T-helper 9 cell (primary cell): ENCODE data around the gene POGZ.

Experiments used
- DNase-seq: peaks from one replicate; pipeline ENCODE4 v3.0.0-alpha.2; 2020
- total RNA-seq, 2 donors: gene quantifications; one replicate each; lab custom pipeline; 2026; lab: John Stamatoyannopoulos, UW

POGZ gene, protein sequence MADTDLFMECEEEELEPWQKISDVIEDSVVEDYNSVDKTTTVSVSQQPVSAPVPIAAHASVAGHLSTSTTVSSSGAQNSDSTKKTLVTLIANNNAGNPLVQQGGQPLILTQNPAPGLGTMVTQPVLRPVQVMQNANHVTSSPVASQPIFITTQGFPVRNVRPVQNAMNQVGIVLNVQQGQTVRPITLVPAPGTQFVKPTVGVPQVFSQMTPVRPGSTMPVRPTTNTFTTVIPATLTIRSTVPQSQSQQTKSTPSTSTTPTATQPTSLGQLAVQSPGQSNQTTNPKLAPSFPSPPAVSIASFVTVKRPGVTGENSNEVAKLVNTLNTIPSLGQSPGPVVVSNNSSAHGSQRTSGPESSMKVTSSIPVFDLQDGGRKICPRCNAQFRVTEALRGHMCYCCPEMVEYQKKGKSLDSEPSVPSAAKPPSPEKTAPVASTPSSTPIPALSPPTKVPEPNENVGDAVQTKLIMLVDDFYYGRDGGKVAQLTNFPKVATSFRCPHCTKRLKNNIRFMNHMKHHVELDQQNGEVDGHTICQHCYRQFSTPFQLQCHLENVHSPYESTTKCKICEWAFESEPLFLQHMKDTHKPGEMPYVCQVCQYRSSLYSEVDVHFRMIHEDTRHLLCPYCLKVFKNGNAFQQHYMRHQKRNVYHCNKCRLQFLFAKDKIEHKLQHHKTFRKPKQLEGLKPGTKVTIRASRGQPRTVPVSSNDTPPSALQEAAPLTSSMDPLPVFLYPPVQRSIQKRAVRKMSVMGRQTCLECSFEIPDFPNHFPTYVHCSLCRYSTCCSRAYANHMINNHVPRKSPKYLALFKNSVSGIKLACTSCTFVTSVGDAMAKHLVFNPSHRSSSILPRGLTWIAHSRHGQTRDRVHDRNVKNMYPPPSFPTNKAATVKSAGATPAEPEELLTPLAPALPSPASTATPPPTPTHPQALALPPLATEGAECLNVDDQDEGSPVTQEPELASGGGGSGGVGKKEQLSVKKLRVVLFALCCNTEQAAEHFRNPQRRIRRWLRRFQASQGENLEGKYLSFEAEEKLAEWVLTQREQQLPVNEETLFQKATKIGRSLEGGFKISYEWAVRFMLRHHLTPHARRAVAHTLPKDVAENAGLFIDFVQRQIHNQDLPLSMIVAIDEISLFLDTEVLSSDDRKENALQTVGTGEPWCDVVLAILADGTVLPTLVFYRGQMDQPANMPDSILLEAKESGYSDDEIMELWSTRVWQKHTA (N-terminal part only)
- total RNA-seq, result 54.4 to 77.0 reads per million in 2 donors

- peak; percentile 89 for DNase-seq
Observed at GRCh38 chr1:151459331-151460046, at the start of gene POGZ. Gene POGZ (minus strand): TSS chr1:151459494. CDS start chr1:151442204, 17,290 bp downstream.

DNA sequence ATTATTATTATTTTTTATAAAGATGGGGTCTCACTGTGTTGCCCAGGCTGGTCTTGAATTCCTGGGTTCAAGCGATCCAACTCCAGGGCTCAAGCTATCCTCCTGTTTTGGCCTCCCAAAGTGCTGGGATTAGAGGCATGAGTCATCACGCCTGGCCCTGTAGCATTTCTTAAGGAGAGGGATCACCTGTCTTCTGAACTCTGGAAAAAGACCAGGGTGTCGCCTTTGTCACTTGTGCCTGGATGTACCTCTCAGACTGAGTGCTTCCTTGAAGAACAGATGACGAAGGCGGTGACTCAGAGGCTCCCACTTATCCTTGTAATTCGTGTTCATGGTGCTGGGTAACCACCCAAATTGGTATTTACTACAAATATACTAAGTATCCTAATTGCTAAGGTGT lies 49.5 kb upstream of the POGZ start:
- DNase-seq, result no peak

GRCh38 chr1:151504759-151505158 lies 45.5 kb upstream of the POGZ start:
- DNase-seq, result no peak

GRCh38 chr1:151504252-151504651 lies 45.0 kb upstream of the POGZ start:
- no peak for DNase-seq

DNA sequence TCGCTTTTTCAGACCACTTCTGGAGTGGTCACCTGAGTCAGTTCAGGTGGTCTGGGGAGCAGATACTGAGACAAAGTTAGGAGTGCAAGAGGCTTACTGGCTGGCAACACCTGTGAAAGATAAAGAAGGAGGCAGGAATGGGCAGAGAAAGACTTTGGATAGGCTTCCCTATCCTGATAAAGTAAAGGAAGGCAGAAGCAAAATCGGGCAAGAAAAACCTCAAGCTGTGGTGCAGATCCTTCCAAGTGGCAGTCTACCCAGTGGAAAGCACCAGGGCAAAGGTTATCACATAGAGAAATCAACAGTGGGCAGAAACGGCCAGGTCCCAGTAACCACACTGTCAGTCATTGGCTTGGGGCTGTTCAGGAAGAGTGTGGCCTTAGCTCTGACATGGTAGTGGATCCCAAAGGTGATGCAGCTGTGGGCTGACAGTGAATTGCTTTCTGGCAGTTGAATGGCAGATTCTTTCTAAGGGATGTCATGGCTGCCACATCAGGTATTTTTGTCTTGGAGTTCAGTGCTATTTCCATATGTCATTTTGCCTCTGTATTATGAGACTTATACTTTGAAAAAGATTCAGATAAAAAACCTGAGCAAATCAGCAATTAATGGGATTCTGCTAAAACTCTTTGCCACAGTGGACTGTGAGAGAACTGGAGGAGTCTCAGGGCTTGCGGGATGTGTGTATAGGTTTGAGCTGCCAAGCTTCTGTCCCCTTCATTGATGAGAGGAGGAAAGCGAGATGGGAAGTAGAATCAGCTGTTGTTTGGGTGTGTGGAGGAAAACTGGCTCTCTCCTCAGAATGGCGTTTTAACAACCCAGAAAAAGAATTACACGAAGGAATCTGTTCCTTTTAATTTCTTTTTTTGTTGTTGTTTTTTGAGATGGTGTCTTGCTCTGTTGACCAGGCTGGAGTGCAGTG lies 43.8 kb upstream of the POGZ start:
- DNase-seq, result no peak

GRCh38 chr1:151502035-151502700 lies 42.9 kb upstream of the POGZ start:
- no peak for DNase-seq

DNA sequence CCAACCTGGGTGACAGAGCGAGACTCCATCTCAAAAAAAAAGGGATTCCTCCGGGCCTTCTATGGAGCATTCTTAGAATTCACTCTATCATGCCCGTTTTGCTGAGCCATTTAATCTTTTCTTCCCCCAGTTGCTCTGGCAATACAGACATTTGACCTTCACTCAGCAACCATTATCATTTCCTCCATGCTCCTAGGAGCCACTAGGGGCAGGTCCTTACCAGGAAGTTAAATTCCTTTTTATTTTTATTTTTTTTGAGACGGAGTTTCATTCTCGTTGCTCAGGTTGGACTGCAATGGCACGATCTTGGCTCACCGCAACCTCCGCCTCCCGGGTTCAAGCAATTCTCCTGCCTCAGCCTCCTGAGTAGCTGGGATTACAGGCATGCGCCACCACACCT lies 42.2 kb upstream of the POGZ start:
- DNase-seq, result no peak

- DNase-seq, result no peak
Observed at GRCh38 chr1:151499930-151500329, 40.6 kb upstream of the POGZ start.

GRCh38 chr1:151499365-151499764 lies 40.1 kb upstream of the POGZ start:
- no peak for DNase-seq

DNA sequence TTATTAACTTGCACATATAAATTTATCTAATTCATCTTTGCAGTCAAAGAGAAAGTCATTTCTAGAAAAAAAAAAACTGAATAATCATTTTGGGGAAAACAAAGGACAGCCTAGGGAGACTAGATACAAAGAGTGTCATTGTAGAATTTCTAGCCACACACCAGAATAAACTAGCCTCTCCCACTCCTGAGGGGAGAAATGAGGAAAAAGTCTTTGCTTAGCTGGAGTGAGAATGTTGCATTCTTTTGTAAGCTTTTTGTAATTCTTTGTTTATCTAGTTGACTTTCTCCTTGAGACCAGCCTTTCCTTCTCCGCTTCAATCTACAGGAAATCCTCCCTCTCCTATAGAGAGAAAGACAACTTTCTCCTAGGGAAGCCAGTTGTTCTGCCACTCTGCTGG lies 36.0 kb upstream of the POGZ start:
- DNase-seq, result no peak

DNA sequence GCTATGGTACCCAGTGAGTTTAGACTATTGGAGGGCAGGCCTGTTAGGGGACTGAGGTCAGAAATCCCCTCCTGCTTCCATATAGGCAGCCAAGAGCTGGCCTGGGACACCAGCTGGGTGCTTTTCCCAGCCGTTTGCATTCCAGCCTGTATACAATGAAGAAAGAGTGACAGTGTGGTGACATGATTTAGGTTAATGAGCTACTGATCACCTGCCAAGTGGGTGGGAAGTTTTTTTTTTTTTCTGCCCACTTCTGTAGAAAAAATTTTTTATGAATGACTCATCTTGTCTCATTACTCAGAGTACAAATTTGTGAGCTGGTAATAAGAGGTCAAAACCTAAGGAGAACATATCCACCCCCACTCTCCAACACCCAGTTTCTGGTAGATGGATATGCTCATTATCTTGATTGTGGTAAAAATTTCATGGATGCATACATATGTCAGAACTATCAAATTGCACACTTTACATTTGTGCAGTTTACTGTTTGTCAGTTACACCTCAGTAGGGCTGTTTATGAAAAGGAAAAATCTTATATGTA lies 35.5 kb upstream of the POGZ start:
- no peak for DNase-seq

DNA sequence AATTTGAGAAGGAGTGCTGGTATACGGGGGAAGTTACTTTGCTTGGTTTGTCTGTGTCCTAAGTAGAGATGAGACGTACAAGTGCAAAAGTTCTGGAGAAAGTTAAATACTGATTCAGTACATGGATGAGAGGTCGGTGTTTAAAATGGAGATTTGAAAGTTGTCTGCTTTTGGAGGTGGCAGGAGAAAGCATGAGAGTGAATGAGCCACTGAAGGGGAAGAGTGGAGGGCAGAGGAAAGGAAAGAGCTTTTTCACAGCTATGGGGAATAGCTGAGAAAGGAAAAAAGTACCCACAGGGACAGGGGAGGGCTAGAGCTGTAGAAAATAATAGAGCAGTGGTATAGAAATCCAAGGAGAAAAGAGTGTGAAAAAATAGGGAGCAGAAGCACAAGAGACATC lies 33.7 kb upstream of the POGZ start:
- DNase-seq, result no peak

- no peak for DNase-seq
Observed at GRCh38 chr1:151492120-151492519, 32.8 kb upstream of the POGZ start.

DNA sequence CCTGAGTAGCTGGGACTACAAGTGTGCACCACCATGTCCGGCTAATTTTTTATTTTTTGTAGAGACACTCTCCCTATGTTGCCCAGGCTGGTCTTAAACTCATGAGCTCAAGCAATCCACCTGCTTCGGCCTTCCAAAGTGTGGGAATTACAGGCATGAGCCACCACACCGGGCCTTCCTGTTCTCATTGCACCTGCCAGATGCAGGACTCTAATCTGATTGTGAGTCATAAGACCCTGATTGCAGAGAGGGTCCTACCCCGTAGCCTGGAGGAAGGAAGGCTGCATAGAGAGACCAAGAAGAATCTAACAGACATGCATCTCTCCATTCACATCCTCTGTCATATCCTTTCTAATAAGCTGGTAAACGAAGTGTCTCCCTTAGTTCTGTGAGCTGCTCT lies 32.3 kb upstream of the POGZ start:
- no peak for DNase-seq

DNA sequence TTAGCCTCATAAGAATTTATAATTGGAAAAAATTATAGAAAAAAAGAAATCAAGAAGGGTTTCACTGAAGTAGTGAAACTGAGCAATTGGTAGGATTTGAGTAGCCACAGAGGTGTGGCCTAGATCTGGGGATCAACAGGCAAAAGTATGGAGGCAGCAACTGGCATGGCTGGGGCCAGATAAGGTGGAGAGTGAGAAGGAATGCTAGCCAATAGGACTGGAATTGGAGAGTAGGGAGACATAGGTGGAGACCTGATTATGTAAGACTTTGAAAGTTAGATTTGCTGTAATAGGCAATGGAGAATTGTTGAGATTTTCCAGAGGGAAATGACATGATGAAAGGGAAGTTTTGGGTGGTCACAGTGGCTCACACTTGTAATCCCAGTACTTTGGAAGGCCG lies 27.3 kb upstream of the POGZ start:
- DNase-seq, result no peak

DNA sequence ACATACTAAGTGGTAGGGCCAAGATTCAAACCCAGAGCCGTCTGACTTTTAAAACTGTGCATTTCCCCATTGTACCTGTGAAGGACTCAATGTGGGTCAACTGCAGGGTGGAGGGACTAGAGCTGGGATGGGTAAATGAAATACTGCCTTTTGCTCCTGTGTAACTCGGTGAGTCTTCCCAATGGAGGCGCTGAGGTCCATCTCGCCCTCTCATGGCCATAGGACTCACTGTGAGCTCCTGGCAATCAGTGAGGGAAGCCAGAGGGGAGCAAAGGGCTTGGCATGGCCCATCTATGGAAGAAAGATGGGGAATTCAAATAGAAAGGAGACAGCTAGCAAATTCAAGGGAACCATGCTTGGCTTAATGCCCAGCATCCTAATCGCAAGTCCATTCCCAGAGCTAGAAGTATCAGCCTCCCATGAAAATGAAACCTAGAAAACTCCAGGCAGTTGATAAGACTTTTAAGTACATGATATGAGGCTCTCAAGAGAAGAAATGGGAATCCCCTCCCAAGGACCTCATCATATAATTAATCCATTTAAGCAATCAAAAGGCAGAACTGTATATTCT lies 26.5 kb upstream of the POGZ start:
- no peak for DNase-seq

DNA sequence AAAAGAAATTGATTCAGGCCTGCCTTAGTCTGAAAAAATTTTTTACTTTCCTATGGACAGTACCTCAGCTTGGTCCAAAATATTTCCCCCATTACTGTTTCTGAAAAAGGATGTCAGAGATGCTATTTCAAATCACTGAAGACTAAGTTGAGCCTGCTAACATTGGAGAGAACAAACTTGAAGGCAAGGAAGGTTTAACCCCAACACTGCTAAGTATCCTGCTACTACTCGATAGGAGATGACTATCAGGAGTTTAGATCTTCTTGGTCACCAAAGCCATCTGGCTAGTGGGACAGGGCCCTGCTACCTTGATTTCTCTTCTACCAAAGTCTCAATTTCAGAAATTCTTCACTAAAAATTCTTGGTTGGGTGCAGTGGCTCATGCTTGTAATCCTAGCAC lies 22.7 kb upstream of the POGZ start:
- no peak for DNase-seq

DNA sequence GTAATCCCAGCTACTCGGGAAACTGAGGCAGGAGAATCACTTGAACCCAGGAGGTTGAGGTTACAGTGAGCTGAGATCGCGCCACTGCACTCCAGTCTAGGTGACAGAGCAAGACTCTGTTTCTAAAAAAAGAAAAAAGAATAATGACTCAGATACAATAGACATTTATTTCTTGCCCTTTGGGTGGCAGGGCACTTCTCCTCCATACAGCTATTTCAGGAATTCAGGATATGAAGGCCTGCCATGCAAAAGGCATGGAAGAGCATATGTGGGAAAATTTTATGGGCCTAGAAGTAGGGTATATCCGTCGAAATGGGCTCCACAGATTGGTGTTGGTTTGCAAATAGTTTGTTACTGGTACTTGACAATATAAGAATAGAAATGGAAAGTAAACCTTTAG lies 20.2 kb upstream of the POGZ start:
- no peak for DNase-seq

DNA sequence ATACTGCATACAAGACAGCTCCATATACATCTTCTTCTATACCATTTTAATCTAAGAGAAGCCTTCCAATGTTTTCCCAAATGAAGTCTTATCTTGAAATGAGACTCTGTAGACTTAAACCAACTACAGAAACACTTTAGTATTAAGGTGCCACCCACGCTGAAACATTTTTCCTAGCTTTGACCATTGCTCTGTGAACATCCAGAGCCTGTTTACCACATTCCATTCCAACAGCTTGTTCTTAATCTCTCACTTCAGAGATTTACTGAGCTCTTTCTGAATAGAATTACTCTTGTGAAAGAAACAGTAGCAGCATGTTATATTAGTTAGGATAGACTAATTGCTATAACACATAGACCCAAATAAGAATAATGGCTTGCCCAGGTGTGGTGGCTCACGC lies 19.6 kb upstream of the POGZ start:
- no peak for DNase-seq

DNA sequence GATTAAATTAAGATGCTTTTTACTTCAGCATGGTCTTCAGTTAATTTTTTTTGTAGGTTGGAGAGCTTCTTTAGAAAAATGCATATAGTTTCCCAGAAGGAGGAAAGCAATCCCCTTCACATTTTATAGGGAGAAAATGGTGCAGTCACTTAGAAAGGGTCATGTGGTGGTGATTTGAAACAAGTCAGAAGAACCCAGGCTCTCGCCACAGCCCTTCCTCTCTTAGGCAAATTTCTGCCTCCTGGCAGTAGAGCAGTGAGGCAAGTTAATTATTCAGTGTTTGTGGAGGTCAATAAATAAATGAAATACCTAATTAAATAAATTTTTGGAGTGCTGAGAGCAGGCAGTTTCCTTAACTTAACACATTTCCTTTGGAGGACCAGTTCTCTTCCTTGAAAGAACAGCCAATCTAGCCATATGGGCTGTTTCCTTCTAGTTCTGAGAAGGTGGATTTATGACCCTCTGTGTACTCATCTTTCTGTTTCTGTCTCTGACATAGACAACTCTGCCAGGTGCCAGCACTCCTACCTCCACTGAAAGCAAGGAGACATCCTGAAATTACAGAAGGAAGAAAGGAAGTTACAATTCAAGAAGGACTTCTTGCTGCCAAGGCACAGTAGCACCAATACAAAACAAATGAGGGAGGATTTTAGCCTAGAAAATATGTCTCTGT lies 19.0 kb upstream of the POGZ start:
- DNase-seq, result no peak
